ENCODE measurements around the gene CHPF. TPM values are rescaled to one million over a fixed set of nuclear protein-coding genes. Genes with fewer than 3 reads are reported as not detected.

Gene CHPF
- polyA plus RNA-seq, 3 donors, result 17.6 to 40.6 (median 33.8) TPM

- no peak for DNase-seq (ENCODE audit: extremely low read depth in 1 of 11, low read depth in 9 of 11, low spot score in 4 of 11)
Measured at GRCh38 chr2:219559156-219559915, 15.7 kb upstream of the CHPF start.

GRCh38 chr2:219557791-219558785, 14.5 kb upstream of the CHPF start:
- DNase-seq (ENCODE audit: extremely low read depth in 1 of 11, low read depth in 9 of 11, low spot score in 4 of 11), result no peak

GRCh38 chr2:219557320-219557719, 13.7 kb upstream of the CHPF start:
- DNase-seq (ENCODE audit: extremely low read depth in 1 of 11, low read depth in 9 of 11, low spot score in 4 of 11), result no peak

GRCh38 chr2:219556413-219556812, 12.8 kb upstream of the CHPF start:
- DNase-seq (ENCODE audit: extremely low read depth in 1 of 11, low read depth in 9 of 11, low spot score in 4 of 11), result no peak

- DNase-seq (ENCODE audit: extremely low read depth in 1 of 11, low read depth in 9 of 11, low spot score in 4 of 11), result no peak
Measured at GRCh38 chr2:219555956-219556355, 12.3 kb upstream of the CHPF start.

GRCh38 chr2:219554350-219554749, 10.7 kb upstream of the CHPF start:
- DNase-seq (ENCODE audit: extremely low read depth in 1 of 11, low read depth in 9 of 11, low spot score in 4 of 11), result no peak

- no peak for DNase-seq (ENCODE audit: extremely low read depth in 1 of 11, low read depth in 9 of 11, low spot score in 4 of 11)
Measured at GRCh38 chr2:219553463-219553963, 9.9 kb upstream of the CHPF start.

- no peak for DNase-seq (ENCODE audit: extremely low read depth in 1 of 11, low read depth in 9 of 11, low spot score in 4 of 11)
Measured at GRCh38 chr2:219553168-219553417, 9.5 kb upstream of the CHPF start.

- peak in 5 of 11 donors; percentile 77 to 82 (median 80) for DNase-seq (ENCODE audit: extremely low read depth in 1 of 11, low read depth in 9 of 11, low spot score in 4 of 11)
Measured at GRCh38 chr2:219552382-219553167, 9.0 kb upstream of the CHPF start.

GRCh38 chr2:219551441-219552381, 8.1 kb upstream of the CHPF start:
- no peak for DNase-seq (ENCODE audit: extremely low read depth in 1 of 11, low read depth in 9 of 11, low spot score in 4 of 11)

- DNase-seq (ENCODE audit: extremely low read depth in 1 of 11, low read depth in 9 of 11, low spot score in 4 of 11), result no peak
Measured at GRCh38 chr2:219549619-219550018, 6.0 kb upstream of the CHPF start.

- no peak for DNase-seq (ENCODE audit: extremely low read depth in 1 of 11, low read depth in 9 of 11, low spot score in 4 of 11)
Measured at GRCh38 chr2:219548990-219549389, 5.4 kb upstream of the CHPF start.

GRCh38 chr2:219547621-219548020, 4.0 kb upstream of the CHPF start:
- DNase-seq (ENCODE audit: extremely low read depth in 1 of 11, low read depth in 9 of 11, low spot score in 4 of 11), result no peak

GRCh38 chr2:219545943-219546352, 2.3 kb upstream of the CHPF start:
- no peak for DNase-seq (ENCODE audit: extremely low read depth in 1 of 11, low read depth in 9 of 11, low spot score in 4 of 11)

- DNase-seq (ENCODE audit: extremely low read depth in 1 of 11, low read depth in 9 of 11, low spot score in 4 of 11), result no peak
Measured at GRCh38 chr2:219545295-219545942, 1.8 kb upstream of the CHPF start.

- DNase-seq (ENCODE audit: extremely low read depth in 1 of 11, low read depth in 9 of 11, low spot score in 4 of 11), result no peak
Measured at GRCh38 chr2:219544567-219544966, 958 bp upstream of the CHPF start.

- DNase-seq (ENCODE audit: extremely low read depth in 1 of 11, low read depth in 9 of 11, low spot score in 4 of 11), result no peak
Measured at GRCh38 chr2:219542931-219543595, 546 bp downstream of the CHPF start.
